NCI-H226 (cell line): ENCODE data around the gene COX5B.
A peak's percentile ranks its signal among the peaks of the same experiment; 100 is the strongest.
"Not testable (repeated sequence)": the region's sequence is repeated elsewhere in the genome, so short reads cannot be mapped to it uniquely, and the experiment has no call there.

Experiments used
- DNase-seq: peaks from one replicate; pipeline ENCODE4 v3.0.0-alpha.2; 2015

COX5B gene

GRCh38 chr2:97654791-97655190, 8.9 kb downstream of the COX5B start:
- DNase-seq: no peak

DNA sequence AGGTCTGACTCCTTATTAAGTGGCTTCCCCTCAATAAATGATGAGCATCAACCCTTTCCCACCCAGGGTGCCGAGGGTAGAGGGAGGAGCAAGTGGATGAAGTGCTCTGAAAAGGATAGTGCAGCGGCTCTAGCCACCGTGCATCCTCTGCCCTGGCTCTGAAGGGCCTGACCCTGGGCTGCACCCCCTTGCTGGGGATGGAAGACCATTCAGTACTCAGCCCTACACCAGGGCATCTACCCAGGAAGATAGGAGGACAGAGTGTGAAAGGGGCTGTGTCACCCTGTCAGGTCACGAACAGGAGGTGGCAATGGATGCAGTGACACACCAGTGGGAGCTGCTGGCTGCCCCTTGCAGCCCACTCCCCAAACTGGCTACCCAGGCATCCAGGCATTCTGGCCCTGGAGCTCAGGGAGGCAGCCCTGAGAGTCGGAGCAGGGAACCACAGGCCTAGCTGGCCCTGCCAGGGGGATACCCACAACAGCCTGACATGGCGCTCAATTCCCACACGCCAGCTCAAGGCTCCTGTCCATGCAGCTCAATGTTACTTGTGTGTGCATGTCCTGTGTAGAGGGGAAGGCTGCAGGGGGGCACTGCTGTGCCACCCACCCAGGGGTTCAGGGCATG, 10.4 kb downstream of the COX5B start:
- no peak for DNase-seq

DNA sequence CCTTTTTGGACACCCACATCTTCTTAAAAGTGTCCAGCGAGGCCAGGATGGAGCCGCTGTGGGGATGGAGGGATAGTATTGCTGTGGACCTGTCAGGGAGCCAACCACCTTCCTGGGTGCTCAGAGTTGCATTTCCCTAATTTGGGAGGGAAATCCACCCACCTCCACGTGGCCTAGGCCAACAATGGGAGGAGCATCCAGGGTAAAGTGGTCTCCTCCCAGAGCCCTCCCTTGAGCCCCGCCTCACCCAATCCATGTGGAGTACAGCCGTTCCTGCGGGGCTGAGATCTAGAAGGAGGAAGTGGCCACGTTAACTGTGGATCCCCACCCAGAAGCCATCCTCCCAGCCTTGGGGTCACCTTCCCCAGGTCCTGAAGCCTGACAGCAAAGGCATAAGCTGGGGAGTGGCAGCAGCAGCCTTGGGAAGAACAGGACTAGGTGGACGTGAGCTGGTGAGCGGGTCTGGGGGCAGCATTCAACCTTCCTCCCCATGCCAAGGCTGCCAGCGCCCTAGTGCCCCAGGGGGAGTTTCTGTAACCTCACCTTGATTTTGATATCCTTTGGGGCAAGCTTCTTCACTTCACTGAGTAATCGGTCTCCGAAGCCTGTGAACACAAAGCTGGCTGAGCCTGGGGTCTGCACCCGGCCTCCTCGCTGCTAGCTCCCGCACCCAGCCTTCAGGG, 11.2 kb downstream of the COX5B start:
- DNase-seq: no peak

DNA sequence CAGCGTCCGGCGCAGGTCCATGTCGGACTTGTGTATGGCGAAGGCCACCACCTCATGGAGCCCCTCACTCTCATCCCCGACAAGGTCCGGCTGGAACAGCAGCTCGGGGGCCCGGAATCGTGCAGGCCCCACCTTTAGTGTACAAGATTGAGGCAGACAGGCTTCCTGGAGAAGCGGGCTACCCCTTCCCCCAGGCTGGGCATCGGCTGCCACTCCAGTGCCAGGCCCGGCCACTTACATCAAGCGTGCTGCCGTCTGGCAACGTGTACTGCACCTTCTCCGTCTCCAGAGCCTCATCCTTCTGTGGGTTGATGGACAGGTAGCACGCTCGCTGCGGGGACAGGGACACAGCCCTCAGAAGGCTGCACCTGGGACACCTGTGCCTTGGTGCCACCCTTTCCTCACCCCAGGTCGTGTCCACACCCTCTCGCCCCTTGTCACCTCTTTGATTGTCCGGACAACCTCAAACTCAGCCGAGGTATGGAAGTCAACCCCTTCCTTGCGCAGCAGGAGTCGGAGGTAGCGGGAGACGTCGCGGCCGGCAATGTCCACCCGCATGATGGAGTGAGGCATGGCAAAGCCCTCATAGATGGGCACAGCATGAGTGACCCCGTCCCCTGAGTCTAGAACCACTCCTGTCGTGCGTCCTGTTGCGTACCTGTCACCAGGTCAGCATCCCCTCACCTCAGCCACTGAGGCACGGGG, 12.3 kb downstream of the COX5B start:
- no peak for DNase-seq

- DNase-seq: no peak
These were observed 12.9 kb downstream of the COX5B start for GRCh38 chr2:97658691-97659157.

DNA sequence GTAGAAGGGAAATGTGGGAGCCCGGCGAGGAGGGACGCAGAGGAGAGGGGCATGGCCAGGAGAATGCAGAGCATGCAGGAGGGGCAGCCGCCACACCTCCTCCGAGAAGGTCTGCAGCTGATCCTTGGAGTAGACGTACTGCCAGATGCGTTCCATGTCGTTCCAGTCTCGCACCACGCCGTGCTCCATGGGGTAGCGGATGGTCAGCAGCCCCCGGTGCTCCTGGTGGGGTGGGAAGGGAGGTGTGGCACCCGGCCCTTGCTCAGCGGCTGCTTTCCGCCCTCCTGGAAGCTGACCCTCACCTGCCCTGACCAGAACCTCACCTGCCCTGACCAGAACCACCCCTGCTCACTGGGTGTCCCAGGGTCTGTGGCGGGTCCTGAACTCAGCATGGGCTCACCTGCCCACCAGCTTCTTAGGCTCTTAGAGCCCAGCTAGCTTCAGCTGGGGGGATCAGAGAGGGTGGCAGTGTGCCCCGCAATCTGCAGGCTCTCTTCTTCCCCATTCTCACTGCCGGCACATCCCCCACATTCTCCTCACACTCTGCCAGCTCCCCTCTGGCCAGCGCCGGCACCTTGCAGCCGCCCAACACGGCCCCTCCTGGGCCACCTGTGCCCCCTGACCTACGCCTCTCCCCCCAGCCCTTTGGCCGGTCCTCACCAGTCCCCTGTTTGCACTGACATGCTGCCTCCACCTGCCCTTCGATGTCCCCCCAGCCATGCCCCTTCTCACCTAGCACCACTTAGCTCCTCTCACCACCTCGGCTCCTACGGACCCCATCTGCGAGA, 13.6 kb downstream of the COX5B start:
- DNase-seq: no peak

DNA sequence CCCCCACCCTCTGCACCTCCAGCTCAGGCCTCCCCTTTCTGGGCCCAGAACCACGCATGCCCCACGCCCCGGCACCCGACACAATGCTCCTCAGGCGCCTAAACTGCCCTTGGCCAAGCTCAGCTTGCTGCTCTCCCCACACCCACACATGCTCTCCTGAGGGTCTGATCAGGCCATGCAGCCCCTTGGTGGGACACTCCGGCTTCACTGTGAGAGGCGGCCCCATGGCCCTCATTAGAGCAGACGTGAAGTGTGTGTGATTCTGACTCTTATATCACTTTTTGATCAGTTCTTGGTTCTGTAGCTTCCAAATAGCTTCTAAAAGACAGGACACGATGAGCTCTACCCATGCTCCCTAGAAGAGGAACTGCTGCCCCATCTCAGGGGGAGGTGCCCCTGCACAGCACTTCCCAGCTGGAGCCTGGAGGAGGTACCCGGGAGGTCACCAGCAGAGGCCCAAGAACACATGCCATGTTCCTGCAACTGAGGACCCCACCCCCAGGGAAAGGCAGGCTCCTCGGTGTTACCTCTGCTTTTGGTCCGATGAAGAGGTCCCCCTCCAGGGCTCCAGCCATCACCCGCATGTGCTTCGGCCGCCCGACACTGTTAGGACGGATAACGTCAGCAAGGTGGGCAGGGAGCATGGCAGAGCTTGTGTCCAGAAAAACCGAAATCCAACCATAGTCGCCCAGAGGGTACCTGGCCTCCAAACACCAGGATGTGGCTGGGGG, 14.3 kb downstream of the COX5B start:
- DNase-seq: no peak

- DNase-seq: peak; percentile 5
These were observed 15.0 kb downstream of the COX5B start for GRCh38 chr2:97660775-97661389.

DNA sequence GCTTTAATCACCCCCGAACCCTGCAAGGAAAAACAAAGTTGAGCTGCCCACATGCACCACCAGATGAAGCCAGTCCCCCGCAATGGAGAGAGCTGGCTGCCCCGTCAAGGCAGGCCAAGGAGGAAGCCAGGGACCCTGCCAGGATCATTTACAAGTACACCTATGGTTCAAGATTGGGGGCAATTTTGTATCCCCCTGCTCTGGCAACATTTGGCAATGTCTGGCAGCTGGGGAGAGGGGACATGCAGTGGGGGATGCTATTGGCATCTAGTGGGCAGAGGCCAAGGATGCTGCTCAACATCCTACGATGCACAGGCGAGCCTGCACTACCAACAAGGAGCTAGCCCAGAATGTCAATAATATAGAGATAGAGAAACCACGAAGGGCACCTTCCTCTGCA, 16.1 kb downstream of the COX5B start:
- DNase-seq: no peak

GRCh38 chr2:97662386-97662894, 16.6 kb downstream of the COX5B start:
- DNase-seq: no peak

DNA sequence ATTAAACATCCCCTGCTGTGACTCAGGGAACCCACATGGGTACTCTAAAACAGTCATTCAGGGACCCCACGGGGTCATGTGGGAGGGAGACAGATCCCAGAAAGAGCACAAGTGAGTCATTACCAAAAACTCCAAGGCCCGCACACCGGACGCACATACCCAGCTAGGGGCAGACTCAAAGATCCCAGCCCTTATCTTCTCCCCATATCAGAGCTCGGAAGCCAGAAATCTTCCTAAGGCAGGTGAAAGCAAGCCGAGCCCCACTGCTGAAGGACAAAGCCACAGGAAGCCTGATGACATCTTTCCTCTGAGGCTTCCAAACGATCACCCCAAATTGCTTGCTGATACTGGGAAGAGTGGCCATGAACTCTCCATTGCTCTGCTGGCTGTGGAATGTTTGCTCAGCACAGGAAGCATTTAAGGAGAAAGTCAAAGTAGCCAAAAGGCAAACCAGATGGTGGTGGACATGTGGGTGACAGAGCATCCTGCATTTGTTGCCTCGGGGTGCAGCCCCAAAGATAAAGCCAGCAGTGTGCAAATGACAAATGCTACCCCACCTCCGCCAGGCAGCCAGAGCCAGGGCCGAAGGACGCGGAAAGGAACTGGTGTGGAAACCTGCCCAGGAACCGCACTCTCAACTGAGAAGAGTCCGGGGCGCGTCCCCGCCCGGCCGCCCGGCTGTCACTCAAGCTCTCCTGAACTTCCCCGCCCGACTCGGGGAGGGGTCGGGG, 17.2 kb downstream of the COX5B start:
- peak; percentile 94 for DNase-seq

GRCh38 chr2:97663626-97663961, 17.7 kb downstream of the COX5B start:
- no peak for DNase-seq

GRCh38 chr2:97663962-97664635, 18.2 kb downstream of the COX5B start, which contains the start of gene ACTR1B:
ACTR1B (minus strand) TSS chr2:97664044; CDS start chr2:97663890, 154 bp downstream.
- DNase-seq: peak; percentile 97

GRCh38 chr2:97664636-97664970, 18.7 kb downstream of the COX5B start:
- DNase-seq: peak; percentile 2

- no peak for DNase-seq
These were observed 23.6 kb downstream of the COX5B start, which contains the start of gene C2orf92 for GRCh38 chr2:97669448-97669847. C2orf92 (plus strand) TSS chr2:97669713; CDS start chr2:97669789, 76 bp downstream.

GRCh38 chr2:97670471-97670870, 24.6 kb downstream of the COX5B start:
- DNase-seq: no peak

- no peak for DNase-seq
These were observed 25.7 kb downstream of the COX5B start for GRCh38 chr2:97671526-97671925.

DNA sequence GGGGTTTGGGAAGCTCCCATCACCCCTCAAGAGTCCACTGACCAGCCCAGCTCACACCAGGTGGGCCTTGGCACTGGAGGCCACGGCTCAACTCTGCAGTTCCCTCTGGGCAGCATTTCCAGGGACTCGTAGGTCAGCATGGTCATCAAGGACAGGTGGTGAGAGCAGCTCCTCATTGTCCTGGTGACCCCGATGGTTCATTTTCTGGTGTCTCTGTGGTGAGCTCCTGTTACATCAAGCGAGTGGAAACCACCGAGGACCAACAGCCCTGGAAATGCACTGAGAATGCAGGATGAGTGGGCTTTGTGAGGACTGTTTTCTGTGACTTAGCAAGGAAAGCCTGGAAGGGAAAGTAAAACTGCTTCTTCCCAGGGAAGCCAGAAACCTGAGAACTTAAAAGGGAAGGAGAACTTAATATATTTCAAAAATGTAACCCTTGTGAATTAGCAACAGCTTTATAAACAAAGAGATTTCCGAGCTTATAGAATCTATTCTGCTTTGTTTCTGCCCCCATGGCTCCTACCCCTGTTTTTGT, 26.8 kb downstream of the COX5B start:
- not testable (repeated sequence) for DNase-seq

- no peak for DNase-seq
These were observed 27.5 kb downstream of the COX5B start for GRCh38 chr2:97673182-97673914.

- DNase-seq: no peak
These were observed 28.0 kb downstream of the COX5B start for GRCh38 chr2:97673915-97674283.
